Mucosa of stomach (tissue), 1 donor: ENCODE data around the gene DVL1.

Experiments
- H3K27me3 ChIP-seq: one replicate; pipeline ENCODE4 v1.7.0; 2013; ENCODE audit warnings: mild to moderate bottlenecking, low read length; ENCODE audit not compliant: control insufficient read depth, insufficient read depth
- H3K36me3 ChIP-seq: one replicate; pipeline ENCODE4 v1.7.0; 2013; ENCODE audit warnings: low read length; ENCODE audit not compliant: control insufficient read depth, insufficient read depth
- H3K4me1 ChIP-seq: one replicate; pipeline ENCODE4 v1.7.0; 2013; ENCODE audit warnings: mild to moderate bottlenecking, low read length; ENCODE audit not compliant: control insufficient read depth, insufficient read depth
- H3K4me3 ChIP-seq: one replicate; pipeline ENCODE4 v1.7.0; 2013; ENCODE audit warnings: low read length
- H3K9ac ChIP-seq: one replicate; pipeline ENCODE4 v1.7.0; 2013; ENCODE audit warnings: mild to moderate bottlenecking, low read length, moderate library complexity
- H3K9me3 ChIP-seq: one replicate; pipeline ENCODE4 v1.7.0; 2013; ENCODE audit warnings: mild to moderate bottlenecking, low read length, moderate library complexity; ENCODE audit not compliant: control insufficient read depth
- donor health status: Pancreatic carcinoma.

DVL1 gene

GRCh38 chr1:1359664-1360468 is 10.6 kb upstream of the DVL1 start:
- no peaks in the 10 kb centered on the region for H3K36me3 ChIP-seq
- H3K4me1 ChIP-seq: peaks cover 27% of the 10 kb centered on the region
- H3K9me3 ChIP-seq: no peaks in the 10 kb centered on the region
- no peak overlapping the region for H3K9ac ChIP-seq
- H3K4me3 ChIP-seq: no peak overlapping the region
- H3K27me3 ChIP-seq: peaks cover 39% of the 10 kb centered on the region

GRCh38 chr1:1359308-1359663 is 10.1 kb upstream of the DVL1 start:
- Histone ChIP-seq H3K4me1 (peaks cover 27% of the 10 kb centered on the region), H3K4me3 (no peak overlapping the region), H3K27me3 (peaks cover 45% of the 10 kb centered on the region), H3K9me3 (no peaks in the 10 kb centered on the region), H3K9ac (peak overlapping the region; percentile 22), H3K36me3 (no peaks in the 10 kb centered on the region)

- peaks cover 27% of the 10 kb centered on the region for H3K4me1 ChIP-seq
- no peaks in the 10 kb centered on the region for H3K9me3 ChIP-seq
- H3K27me3 ChIP-seq: peaks cover 51% of the 10 kb centered on the region
- no peaks in the 10 kb centered on the region for H3K36me3 ChIP-seq
- no peak within 1 kb of the TSS for H3K4me3 ChIP-seq
- H3K9ac ChIP-seq: peak within 1 kb of the TSS; percentile 66
Measured at GRCh38 chr1:1358433-1359271, 9.4 kb upstream of the DVL1 start, which contains the start of gene MXRA8. Gene MXRA8, minus strand, starts transcription at chr1:1358555. Its CDS starts 51 bp downstream, at chr1:1358504.

- peaks cover 58% of the 10 kb centered on the region for H3K27me3 ChIP-seq
- H3K4me3 ChIP-seq: no peak overlapping the region
- no peaks in the 10 kb centered on the region for H3K36me3 ChIP-seq
- no peaks in the 10 kb centered on the region for H3K9me3 ChIP-seq
- peaks cover 27% of the 10 kb centered on the region for H3K4me1 ChIP-seq
- peak overlapping the region; percentile 66 for H3K9ac ChIP-seq
Measured at GRCh38 chr1:1357871-1358432, 8.7 kb upstream of the DVL1 start.

- H3K9ac ChIP-seq: peak overlapping the region; percentile 66
- H3K36me3 ChIP-seq: no peaks in the 10 kb centered on the region
- H3K27me3 ChIP-seq: peaks cover 68% of the 10 kb centered on the region
- no peaks in the 10 kb centered on the region for H3K9me3 ChIP-seq
- peaks cover 28% of the 10 kb centered on the region for H3K4me1 ChIP-seq
- H3K4me3 ChIP-seq: no peak overlapping the region
Measured at GRCh38 chr1:1356796-1357401, 7.7 kb upstream of the DVL1 start.

- H3K4me3 ChIP-seq: no peak overlapping the region
- H3K4me1 ChIP-seq: peaks cover 34% of the 10 kb centered on the region
- H3K36me3 ChIP-seq: no peaks in the 10 kb centered on the region
- peaks cover 71% of the 10 kb centered on the region for H3K27me3 ChIP-seq
- no peak overlapping the region for H3K9ac ChIP-seq
- no peaks in the 10 kb centered on the region for H3K9me3 ChIP-seq
Measured at GRCh38 chr1:1356166-1356795, 7.1 kb upstream of the DVL1 start.

- Histone ChIP-seq H3K4me3 (no peak overlapping the region), H3K9ac (no peak overlapping the region), H3K4me1 (peaks cover 34% of the 10 kb centered on the region), H3K36me3 (no peaks in the 10 kb centered on the region), H3K27me3 (peaks cover 65% of the 10 kb centered on the region), H3K9me3 (no peaks in the 10 kb centered on the region)
Measured at GRCh38 chr1:1355416-1355815, 6.2 kb upstream of the DVL1 start.

- Histone ChIP-seq H3K27me3 (peaks cover 60% of the 10 kb centered on the region), H3K9me3 (no peaks in the 10 kb centered on the region), H3K9ac (no peak overlapping the region), H3K4me3 (no peak overlapping the region), H3K4me1 (peaks cover 32% of the 10 kb centered on the region), H3K36me3 (no peaks in the 10 kb centered on the region)
Measured at GRCh38 chr1:1354271-1355247, 5.3 kb upstream of the DVL1 start.

- no peaks in the 10 kb centered on the region for H3K36me3 ChIP-seq
- H3K9ac ChIP-seq: no peak overlapping the region
- peaks cover 24% of the 10 kb centered on the region for H3K4me1 ChIP-seq
- H3K9me3 ChIP-seq: no peaks in the 10 kb centered on the region
- H3K27me3 ChIP-seq: peaks cover 51% of the 10 kb centered on the region
- H3K4me3 ChIP-seq: no peak overlapping the region
Measured at GRCh38 chr1:1353389-1354151, 4.4 kb upstream of the DVL1 start.

GRCh38 chr1:1352786-1353388 is 3.7 kb upstream of the DVL1 start:
- H3K27me3 ChIP-seq: peaks cover 44% of the 10 kb centered on the region
- H3K4me1 ChIP-seq: peaks cover 21% of the 10 kb centered on the region
- H3K9me3 ChIP-seq: no peaks in the 10 kb centered on the region
- H3K4me3 ChIP-seq: no peak overlapping the region
- H3K9ac ChIP-seq: no peak overlapping the region
- no peaks in the 10 kb centered on the region for H3K36me3 ChIP-seq
